Astrocyte (in vitro differentiated cells and primary cell): ENCODE measurements around the gene CHST15. TPM values are rescaled to one million over a fixed set of nuclear protein-coding genes. Genes with fewer than 3 reads are reported as not detected.

Source experiments
- DNase-seq: peaks from one replicate; pipeline ENCODE4 v3.0.0-alpha.2; 2010; ENCODE audit warnings: low read depth
- FAIRE-seq: peaks from 2 replicates; lab custom pipeline; 2011; peaks lifted over from hg19 to GRCh38; lab: Jason Lieb, UNC
- H2AFZ ChIP-seq: 2 replicates; pipeline ENCODE4 v1.6.0; 2012; ENCODE audit warnings: low read depth, low read length, inconsistent platforms
- H3K27ac ChIP-seq: 2 replicates; pipeline ENCODE4 v1.5.1; 2011; ENCODE audit warnings: low read depth, low read length, inconsistent platforms
- H3K27me3 ChIP-seq: 2 replicates; pipeline ENCODE4 v1.6.0; 2011; ENCODE audit warnings: low read length, inconsistent platforms; ENCODE audit not compliant: insufficient read depth
- H3K36me3 ChIP-seq: 2 replicates; pipeline ENCODE4 v1.5.1; 2011; ENCODE audit warnings: low read length, inconsistent platforms; ENCODE audit not compliant: insufficient read depth
- H3K4me1 ChIP-seq: 2 replicates; pipeline ENCODE4 v1.5.1; 2011; ENCODE audit warnings: low read length, inconsistent platforms; ENCODE audit not compliant: insufficient read depth
- H3K4me2 ChIP-seq: 2 replicates; pipeline ENCODE4 v1.6.0; 2012; ENCODE audit warnings: low read length, inconsistent platforms
- H3K4me3 ChIP-seq: 2 replicates; pipeline ENCODE4 v1.5.1; 2011; ENCODE audit warnings: low read depth, mild to moderate bottlenecking, low read length, inconsistent platforms; ENCODE audit not compliant: insufficient read depth
- H3K79me2 ChIP-seq: 2 replicates; pipeline ENCODE4 v1.6.0; 2012; ENCODE audit warnings: mild to moderate bottlenecking, low read length, inconsistent platforms; ENCODE audit not compliant: insufficient read depth
- H3K9ac ChIP-seq: 2 replicates; pipeline ENCODE4 v1.6.0; 2012; ENCODE audit warnings: mild to moderate bottlenecking, low read length, inconsistent platforms
- H3K9me3 ChIP-seq: 2 replicates; pipeline ENCODE4 v1.5.1; 2012; ENCODE audit warnings: low read depth, mild to moderate bottlenecking, low read length, inconsistent platforms; ENCODE audit not compliant: insufficient read depth
- H4K20me1 ChIP-seq: 2 replicates; pipeline ENCODE4 v1.6.0; 2012; ENCODE audit warnings: low read length, inconsistent platforms; ENCODE audit not compliant: insufficient read depth
- H3K27ac Mint-ChIP-seq: one replicate; pipeline ENCODE4 v1.8.0; 2021; ENCODE audit warnings: mild to moderate bottlenecking, mixed read lengths; ENCODE audit not compliant: unreplicated experiment
- H3K27me3 Mint-ChIP-seq: one replicate; pipeline ENCODE4 v1.8.0; 2021; ENCODE audit warnings: low read depth, mixed read lengths; ENCODE audit not compliant: unreplicated experiment
- H3K36me3 Mint-ChIP-seq: one replicate; pipeline ENCODE4 v1.8.0; 2021; ENCODE audit warnings: low read depth, mixed read lengths; ENCODE audit not compliant: unreplicated experiment
- H3K4me1 Mint-ChIP-seq: one replicate; pipeline ENCODE4 v1.8.0; 2021; ENCODE audit warnings: low read depth, mixed read lengths; ENCODE audit not compliant: unreplicated experiment
- H3K4me3 Mint-ChIP-seq: one replicate; pipeline ENCODE4 v1.8.0; 2021; ENCODE audit warnings: mild to moderate bottlenecking, moderate library complexity, mixed read lengths; ENCODE audit not compliant: unreplicated experiment
- H3K9me3 Mint-ChIP-seq: one replicate; pipeline ENCODE4 v1.8.0; 2021; ENCODE audit warnings: mild to moderate bottlenecking, mixed read lengths; ENCODE audit not compliant: unreplicated experiment
- EZH2 ChIP-seq: IDR thresholded peaks from 2 replicates; pipeline ENCODE4 v1.6.1; 2012; ENCODE audit warnings: mild to moderate bottlenecking, low read length, inconsistent platforms; ENCODE audit not compliant: insufficient read depth
- total RNA-seq: library from RNA; stranded (reverse); gene quantifications from 2 replicates; pipeline ENCODE4 v1.2.1, GENCODE V29; 2021
- TF ChIP-seq, protein P1 (sequence below): IDR thresholded peaks from 2 replicates; pipeline ENCODE4 v1.5.1; 2011; ENCODE audit warnings: low read depth, mild to moderate bottlenecking, inconsistent platforms, low read length, moderate library complexity; ENCODE audit not compliant: insufficient read depth

CHST15 gene
- total RNA-seq, 1 donor from 2014 or later, result 20.6 TPM

DNA sequence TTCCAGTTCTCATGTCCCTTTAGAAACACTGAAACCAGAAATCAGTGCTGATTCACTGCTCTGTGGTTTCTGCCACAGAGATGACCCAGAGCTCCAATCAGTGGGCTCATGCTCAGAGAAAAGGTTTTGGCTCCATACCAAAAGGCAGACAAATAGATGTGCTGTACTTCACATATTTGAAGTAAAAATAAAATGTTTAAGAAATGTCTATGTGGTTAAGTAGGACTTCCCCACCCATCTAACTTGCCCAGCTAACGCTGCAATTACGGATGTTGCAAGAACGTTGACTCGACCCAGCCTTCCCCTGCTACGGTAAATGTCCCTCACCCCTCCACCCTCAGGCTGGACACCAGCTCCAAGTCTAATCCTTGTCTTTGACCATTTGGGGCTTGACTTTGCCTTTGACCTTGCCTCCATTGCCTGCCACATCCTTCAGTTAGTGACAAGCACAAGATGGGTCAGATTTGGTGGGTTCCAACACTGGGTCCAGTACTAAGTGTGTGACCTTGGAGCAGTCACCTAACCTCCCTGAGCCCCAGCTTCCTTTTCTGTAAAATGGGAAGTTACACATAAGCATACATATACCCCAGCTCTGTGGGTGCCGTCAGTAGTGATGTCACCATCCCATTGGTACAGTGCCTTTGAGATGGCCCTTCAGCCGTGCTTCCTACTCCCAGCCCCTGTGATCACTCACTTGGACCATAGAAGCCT lies 95.8 kb downstream of the CHST15 start:
- H3K27ac Mint-ChIP-seq, result peak overlapping the region; percentile 49
- peak; percentile 96 for FAIRE-seq
- H3K9ac ChIP-seq, result peak overlapping the region; percentile 42

DNA sequence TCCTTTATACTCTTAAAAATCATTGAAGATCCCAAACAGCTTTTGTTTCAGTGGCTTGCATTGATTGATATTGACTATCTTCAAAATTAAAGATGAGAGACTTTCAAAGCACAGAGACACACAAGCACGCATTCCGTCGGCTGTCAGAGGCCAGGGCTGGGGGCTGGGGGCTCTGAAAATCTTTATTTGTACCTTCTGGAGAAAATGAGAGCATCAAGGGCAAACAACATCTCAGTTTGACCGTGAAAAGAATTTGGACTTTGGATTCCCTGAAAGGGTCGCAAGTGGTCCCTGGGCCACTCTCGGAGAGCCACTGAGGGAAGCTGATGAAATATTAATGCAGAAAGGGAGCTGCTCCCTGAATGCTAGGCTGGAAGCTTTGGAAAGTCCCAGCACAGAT lies 96.4 kb downstream of the CHST15 start:
- H3K36me3 Mint-ChIP-seq, result peaks cover 6% of the 10 kb centered on the region
- Histone ChIP-seq H3K27me3 (peaks cover 3% of the 10 kb centered on the region), H4K20me1 (no peaks in the 10 kb centered on the region), H3K4me2 (peak overlapping the region; percentile 76), H3K9ac (peak overlapping the region; percentile 42), H2AFZ (no peak overlapping the region), H3K9me3 (no peaks in the 10 kb centered on the region), H3K79me2 (no peaks in the 10 kb centered on the region), H3K27ac (peak overlapping the region; percentile 57), H3K36me3 (no peaks in the 10 kb centered on the region), H3K4me1 (peaks cover 36% of the 10 kb centered on the region), H3K4me3 (no peak overlapping the region)
- H3K9me3 Mint-ChIP-seq, result no peaks in the 10 kb centered on the region
- no peak for FAIRE-seq
- no peak for TF ChIP-seq EZH2
- TF ChIP-seq, protein P1, sequence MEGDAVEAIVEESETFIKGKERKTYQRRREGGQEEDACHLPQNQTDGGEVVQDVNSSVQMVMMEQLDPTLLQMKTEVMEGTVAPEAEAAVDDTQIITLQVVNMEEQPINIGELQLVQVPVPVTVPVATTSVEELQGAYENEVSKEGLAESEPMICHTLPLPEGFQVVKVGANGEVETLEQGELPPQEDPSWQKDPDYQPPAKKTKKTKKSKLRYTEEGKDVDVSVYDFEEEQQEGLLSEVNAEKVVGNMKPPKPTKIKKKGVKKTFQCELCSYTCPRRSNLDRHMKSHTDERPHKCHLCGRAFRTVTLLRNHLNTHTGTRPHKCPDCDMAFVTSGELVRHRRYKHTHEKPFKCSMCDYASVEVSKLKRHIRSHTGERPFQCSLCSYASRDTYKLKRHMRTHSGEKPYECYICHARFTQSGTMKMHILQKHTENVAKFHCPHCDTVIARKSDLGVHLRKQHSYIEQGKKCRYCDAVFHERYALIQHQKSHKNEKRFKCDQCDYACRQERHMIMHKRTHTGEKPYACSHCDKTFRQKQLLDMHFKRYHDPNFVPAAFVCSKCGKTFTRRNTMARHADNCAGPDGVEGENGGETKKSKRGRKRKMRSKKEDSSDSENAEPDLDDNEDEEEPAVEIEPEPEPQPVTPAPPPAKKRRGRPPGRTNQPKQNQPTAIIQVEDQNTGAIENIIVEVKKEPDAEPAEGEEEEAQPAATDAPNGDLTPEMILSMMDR, result no peak
- peaks cover 33% of the 10 kb centered on the region for H3K4me1 Mint-ChIP-seq
- peaks cover 28% of the 10 kb centered on the region for H3K27me3 Mint-ChIP-seq
- DNase-seq, result no peak
- H3K27ac Mint-ChIP-seq, result peak overlapping the region; percentile 81
- no peak overlapping the region for H3K4me3 Mint-ChIP-seq

More for the DNA sequence above, 95.8 kb downstream of the CHST15 start:
- DNase-seq, result peak; percentile 99
- Mint-ChIP-seq H3K36me3 (peaks cover 10% of the 10 kb centered on the region), H3K4me1 (peaks cover 33% of the 10 kb centered on the region), H3K4me3 (no peak overlapping the region), H3K27me3 (peaks cover 32% of the 10 kb centered on the region), H3K9me3 (no peaks in the 10 kb centered on the region)
- Histone ChIP-seq H4K20me1 (no peaks in the 10 kb centered on the region), H2AFZ (no peak overlapping the region), H3K9me3 (no peaks in the 10 kb centered on the region), H3K4me3 (no peak overlapping the region), H3K79me2 (no peaks in the 10 kb centered on the region), H3K4me1 (peaks cover 36% of the 10 kb centered on the region), H3K4me2 (peak overlapping the region; percentile 76), H3K27me3 (peaks cover 3% of the 10 kb centered on the region), H3K27ac (peak overlapping the region; percentile 57), H3K36me3 (no peaks in the 10 kb centered on the region)
- no peak for TF ChIP-seq EZH2
- TF ChIP-seq, protein P1, result no peak

DNA sequence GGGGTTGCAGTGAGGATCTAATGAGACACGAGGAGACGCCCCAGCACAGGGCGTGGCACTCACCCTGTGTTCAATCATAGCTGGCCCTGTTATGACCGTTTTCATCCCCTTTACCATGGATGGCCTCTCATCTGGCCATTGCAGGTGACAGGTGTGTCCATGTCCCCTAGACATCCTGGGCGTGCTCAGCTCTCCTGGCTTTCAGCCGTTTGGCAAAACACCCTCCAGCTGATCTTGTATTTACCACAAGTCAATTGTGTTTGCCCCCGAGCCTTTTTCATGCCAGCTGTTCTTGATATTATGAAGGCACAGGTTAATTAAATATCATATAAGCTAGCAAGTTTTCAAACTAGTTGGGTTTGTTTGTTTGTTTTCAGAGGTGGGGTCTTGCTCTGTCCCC lies 97.1 kb downstream of the CHST15 start:
- Mint-ChIP-seq H3K9me3 (no peaks in the 10 kb centered on the region), H3K4me3 (no peak overlapping the region), H3K4me1 (peaks cover 33% of the 10 kb centered on the region), H3K27me3 (peaks cover 29% of the 10 kb centered on the region), H3K27ac (peak overlapping the region; percentile 96), H3K36me3 (peaks cover 3% of the 10 kb centered on the region)
- no peak for TF ChIP-seq EZH2
- TF ChIP-seq, protein P1, result no peak
- no peaks in the 10 kb centered on the region for H3K36me3 ChIP-seq
- DNase-seq (no peak), FAIRE-seq (no peak)
- H3K4me2 ChIP-seq, result peak overlapping the region; percentile 83
- no peaks in the 10 kb centered on the region for H3K9me3 ChIP-seq
- H3K4me3 ChIP-seq, result no peak overlapping the region
- H3K9ac ChIP-seq, result peak overlapping the region; percentile 47
- no peak overlapping the region for H2AFZ ChIP-seq
- H3K4me1 ChIP-seq, result peaks cover 36% of the 10 kb centered on the region
- H4K20me1 ChIP-seq, result no peaks in the 10 kb centered on the region
- peak overlapping the region; percentile 76 for H3K27ac ChIP-seq
- no peaks in the 10 kb centered on the region for H3K79me2 ChIP-seq
- H3K27me3 ChIP-seq, result peaks cover 6% of the 10 kb centered on the region
